NCI-H345 (cell line): ENCODE data around the gene TCF19.

ENCODE experiments used
- DNase-seq: peaks from one replicate; lab custom pipeline; 2025; lab: John Stamatoyannopoulos, UW

Gene TCF19

DNA sequence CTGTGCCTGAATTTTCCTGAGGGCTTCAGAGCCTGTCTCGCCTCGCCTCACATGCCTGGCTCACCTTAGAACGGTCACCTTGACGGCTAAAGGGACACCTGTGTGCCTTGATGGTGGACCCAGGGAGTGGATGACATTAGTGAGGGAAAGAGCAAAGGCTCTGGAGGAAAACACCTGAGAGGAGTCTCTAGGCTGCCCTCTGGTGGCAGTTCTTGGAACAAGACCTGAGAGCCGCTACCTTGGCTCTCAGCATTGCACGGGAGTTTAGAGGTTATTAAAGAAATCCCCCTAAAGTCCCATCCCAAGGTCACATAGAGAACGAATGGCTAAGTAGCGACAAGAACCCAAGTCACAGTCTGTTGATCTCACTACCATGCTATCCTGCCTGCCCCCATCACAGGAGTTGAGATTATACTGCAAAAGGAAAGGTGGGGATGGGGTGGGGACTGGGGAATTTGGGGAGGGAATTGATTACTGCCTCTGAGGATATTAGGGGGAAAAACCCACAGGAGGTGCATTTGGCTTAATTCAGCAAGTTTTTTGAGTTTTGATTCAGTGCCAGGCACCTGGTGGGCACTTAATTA lies 30.2 kb upstream of the TCF19 start:
- peak; percentile 50 for DNase-seq

DNA sequence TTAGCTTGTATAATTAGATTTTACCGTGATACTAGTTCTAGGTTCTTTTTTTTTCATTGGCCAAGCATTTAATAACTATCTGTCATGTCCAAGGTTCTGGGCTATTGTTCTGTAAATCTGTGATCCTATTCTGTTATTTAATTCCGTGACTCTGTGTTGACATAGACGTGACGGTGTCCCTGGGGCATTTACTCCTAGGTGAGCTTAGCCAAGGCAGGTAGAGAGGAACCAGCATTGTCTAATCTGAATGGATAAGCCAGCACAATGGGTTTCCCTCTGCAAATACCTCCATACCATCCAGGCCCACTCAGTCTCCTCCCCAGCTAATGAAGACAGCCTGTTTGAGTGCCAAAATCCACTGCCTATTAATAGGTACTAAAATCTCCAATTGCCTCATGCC lies 29.3 kb upstream of the TCF19 start:
- DNase-seq = peak; percentile 53

GRCh38 chr6:31130751-31131150 lies 27.6 kb upstream of the TCF19 start:
- DNase-seq = no peak

- DNase-seq = no peak
Measured at GRCh38 chr6:31131595-31131994, 26.8 kb upstream of the TCF19 start.

GRCh38 chr6:31132806-31133205 lies 25.6 kb upstream of the TCF19 start:
- no peak for DNase-seq

- DNase-seq = no peak
Measured at GRCh38 chr6:31135710-31136109, 22.7 kb upstream of the TCF19 start.

DNA sequence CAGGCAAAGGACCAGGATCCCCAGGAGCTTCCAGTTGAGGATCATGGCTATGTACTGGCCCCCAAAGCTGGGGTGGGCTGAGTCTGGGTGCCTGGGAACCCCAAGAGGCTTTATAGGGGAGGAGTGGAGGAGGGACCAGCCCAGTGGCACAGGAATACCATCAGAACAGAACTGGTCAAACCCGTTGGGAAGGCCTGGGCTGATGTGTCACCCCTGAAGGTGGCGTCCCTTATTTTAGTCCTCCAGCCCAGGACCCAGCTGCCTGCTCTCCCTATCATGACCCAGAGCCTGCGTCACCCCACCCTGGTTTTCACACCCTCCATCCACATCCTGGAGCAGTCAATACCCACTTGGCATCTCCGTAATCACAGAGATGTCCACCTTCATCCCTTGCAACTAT lies 19.4 kb upstream of the TCF19 start, which contains the start of gene PSORS1C2:
TSS of gene PSORS1C2 (minus strand) at position 85 of the 400 bp plus-strand sequence. CDS start at position 45, 40 bp downstream.
- no peak for DNase-seq

DNA sequence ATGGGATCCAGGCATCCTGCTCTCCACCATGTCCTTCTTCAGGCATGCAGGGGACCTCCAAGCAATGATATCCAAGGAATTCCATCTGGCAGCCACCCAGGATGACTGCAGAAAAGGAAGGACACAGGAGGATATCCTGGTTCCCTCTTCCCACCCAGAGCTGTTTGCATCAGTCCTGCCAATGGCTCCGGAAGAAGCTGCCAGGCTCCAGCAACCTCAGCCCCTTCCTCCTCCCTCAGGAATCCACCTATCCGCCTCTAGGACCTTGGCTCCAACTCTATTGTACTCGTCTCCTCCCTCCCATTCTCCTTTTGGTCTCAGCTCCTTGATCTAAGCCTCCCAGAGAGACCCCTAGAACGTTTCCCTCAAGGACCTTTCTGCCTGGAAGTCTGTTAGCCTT lies 18.8 kb upstream of the TCF19 start:
- no peak for DNase-seq

DNA sequence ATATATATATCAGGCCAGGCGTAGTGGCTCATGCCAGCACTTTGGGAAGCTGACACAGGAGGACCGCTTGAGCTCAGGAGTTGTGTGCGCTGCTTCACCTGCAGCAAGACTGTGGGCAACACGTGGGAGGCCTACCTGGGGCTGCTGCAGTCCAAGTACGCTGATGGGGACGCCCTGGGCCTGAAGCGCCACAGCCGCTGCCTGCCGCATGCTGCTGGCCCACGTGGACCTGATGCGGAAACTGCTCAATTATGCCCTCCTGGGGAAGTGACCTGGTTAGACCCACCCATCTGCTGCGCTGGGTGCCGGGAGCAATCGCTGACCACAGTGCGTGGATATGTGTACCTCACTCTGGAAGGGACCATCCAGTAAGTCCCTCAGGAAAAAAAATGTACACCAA lies 17.7 kb upstream of the TCF19 start:
- DNase-seq = no peak

DNA sequence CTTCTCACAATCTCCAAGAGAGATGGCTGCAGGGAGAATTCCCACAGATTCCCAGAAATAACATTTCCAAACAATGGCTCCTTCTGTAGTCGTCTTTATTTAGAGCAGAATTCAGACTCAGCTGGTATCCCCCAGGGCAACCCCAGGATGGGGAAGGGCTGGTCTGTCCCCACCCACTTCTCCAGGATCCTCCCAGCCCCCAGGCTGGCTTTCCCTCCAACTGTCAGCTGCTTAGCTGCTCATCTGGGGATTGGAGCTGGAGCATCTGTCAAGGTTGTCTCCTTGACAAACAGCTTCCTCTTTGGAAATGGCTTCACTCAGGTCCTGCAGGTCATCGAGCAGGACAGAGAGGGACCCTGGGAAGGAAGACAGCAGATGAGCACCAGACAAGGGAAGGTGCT lies 16.0 kb upstream of the TCF19 start:
- no peak for DNase-seq

DNA sequence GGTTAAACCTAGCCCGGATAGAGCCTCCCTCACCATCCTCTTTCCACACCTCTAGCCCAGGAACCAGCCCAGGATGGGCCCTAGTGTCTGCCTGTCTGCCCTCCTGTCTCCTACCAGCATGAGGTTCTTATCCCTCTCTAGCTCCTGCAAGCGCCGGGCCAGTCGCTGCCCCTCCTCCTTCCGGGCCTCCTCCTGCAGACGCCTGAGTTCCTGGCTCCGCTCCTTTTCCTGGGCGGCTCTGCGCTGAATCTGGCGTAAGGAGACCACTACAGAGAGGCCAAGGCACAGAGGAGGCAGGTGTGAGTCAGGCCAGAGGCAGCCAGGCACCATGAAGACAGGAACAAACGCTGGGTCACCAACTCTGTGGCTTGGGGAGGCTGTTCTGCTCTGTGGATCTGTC lies 15.2 kb upstream of the TCF19 start:
- no peak for DNase-seq

DNA sequence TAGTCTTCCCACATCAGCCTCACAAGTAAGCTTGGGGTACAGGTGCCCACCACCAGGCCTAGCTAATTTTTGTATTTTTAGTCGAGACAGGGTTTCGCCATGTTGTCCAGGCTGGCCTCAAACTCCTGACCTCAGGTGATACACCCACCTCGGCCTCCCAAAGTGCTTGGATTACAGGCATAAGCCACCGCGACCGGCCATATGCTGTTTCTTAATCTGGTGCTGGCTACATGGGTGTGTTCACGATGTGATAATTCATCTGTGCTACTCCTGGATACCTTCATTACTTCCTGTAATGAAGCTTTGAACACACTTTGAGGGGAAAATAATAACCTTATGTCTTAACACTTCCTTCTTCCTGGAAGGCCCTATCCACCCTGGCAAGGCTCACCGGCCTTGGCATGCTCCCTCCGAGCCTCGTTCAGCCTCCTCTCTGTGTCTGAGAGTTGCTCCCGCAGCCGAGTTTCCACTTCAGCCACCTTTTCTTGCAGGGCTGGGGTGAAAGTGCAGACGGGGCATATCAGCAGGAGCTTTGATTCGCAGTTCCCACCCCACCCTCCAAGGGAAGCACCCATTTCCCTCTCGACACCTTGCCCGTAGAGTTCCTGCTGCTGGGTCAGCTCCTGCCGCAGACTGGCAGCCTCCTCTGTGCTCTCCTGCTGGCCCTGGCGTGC lies 14.0 kb upstream of the TCF19 start:
- no peak for DNase-seq

GRCh38 chr6:31144970-31145340 lies 13.4 kb upstream of the TCF19 start:
- no peak for DNase-seq

- DNase-seq = no peak
Measured at GRCh38 chr6:31145386-31145785, 13.0 kb upstream of the TCF19 start.

GRCh38 chr6:31149827-31150447 lies 8.5 kb upstream of the TCF19 start:
- DNase-seq = no peak

- no peak for DNase-seq
Measured at GRCh38 chr6:31152781-31153180, 5.6 kb upstream of the TCF19 start.

GRCh38 chr6:31154436-31154835 lies 4.0 kb upstream of the TCF19 start:
- no peak for DNase-seq

DNA sequence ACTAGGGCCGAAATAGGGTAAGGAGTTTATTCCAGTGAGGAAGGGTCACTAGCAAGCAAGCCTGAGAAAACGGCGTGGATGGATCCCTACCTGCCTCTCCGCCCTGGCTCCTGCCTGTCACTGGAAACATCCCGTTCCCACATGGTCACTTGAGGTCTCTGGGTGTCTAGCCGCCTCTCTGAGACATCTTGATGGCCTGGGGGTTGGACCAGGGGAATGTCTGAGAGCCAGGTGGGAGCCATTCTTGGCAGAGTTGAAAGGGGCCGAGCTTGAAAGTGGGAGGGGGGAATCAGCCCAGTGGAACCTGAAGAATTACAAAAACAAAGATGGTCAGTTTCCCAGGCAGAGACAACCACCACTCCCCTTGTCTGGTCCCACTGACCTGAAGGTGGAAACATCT lies 1.7 kb upstream of the TCF19 start:
- no peak for DNase-seq

- no peak for DNase-seq
Measured at GRCh38 chr6:31157513-31158139, 763 bp upstream of the TCF19 start, which contains the start of gene CCHCR1. Gene CCHCR1 (minus strand): TSS chr6:31157802. CDS start chr6:31157600, 202 bp downstream.

- DNase-seq = peak; percentile 12
Measured at GRCh38 chr6:31158863-31159855, 770 bp downstream of the TCF19 start.

- no peak for DNase-seq
Measured at GRCh38 chr6:31161216-31162126, 3.1 kb downstream of the TCF19 start.
